Esophagus mucosa (tissue), 1 donor: Measurements from ENCODE around the gene LYPD1. TPM values are rescaled to one million over a fixed set of nuclear protein-coding genes. Genes with fewer than 3 reads are reported as not detected.

Experiments used
- ATAC-seq: fragments of 200-7000 bp; cut with Tn5 transposase; one replicate; pipeline ENCODE4 v1.9.1; 2020
- total RNA-seq: library from RNA; stranded (reverse); gene quantifications from one replicate; pipeline ENCODE4 v1.2.4, GENCODE V29; 2023
- donor health status: DM: yes; HTN: yes; CAD: no.

LYPD1 gene
- total RNA-seq, 1 donor from 2014 or later: 1.6 TPM

- ATAC-seq: no peak
Observed at GRCh38 chr2:132595186-132595585, 74.8 kb downstream of the LYPD1 start.
